ENCODE results near the gene NAA80. TPM values are rescaled to one million over a fixed set of nuclear protein-coding genes. Genes with fewer than 3 reads are reported as not detected.

Gene NAA80
- total RNA-seq, 1 donor from 2014 or later = 6.3 TPM

DNA sequence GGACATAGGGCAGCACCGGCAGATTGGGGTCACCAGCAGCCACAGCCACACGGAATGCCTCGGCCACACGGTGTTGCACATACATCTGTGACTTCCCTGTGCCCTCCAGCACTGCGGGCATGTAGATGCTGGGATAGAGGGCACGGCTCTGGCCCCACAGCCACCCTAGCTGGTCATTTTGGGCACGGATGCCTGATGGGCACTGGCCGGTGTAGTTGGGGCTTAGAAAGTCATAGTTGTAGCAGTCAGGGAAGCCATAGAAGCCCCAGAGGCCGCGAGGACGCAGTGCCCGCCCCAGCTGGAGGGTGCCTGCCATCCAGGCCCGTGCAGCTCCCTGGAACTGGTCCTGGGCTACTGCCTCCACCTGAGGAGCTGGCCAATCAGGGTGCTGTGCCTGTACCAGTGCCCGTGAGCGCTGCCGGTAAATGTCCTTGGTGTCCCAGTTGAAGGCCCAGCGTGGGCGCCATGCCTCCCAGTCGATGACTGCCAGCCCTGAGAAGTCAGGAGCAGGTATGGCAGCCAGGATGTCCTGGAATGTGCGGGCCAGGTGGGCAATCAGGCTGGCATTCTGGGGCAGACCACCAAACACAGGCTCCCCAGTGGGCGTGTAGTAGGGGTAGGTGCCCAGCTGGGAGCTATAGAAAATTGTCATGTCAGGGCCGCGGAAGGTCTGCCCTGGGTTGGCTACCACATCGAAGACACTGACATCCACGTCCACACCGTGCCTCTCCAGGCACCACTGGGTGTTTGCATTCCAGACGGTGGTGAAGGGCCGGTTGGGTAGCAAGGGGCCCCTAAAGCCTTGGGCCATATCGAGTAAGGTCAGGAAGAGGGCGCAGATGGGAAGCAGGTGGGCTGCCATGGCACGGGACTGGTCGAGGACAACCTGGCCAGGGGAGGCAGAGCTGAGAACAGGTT is 3.1 kb upstream of the NAA80 start:
- no peak overlapping the region for H3K9ac ChIP-seq (ENCODE audit: low read length)
- no peaks in the 10 kb centered on the region for H4K20me1 ChIP-seq (ENCODE audit: insufficient read depth, low read length)
- H3K79me2 ChIP-seq (ENCODE audit: insufficient read depth, low read length) = peaks cover 5% of the 10 kb centered on the region
- DNase-seq (ENCODE audit: low read depth) (no peak), FAIRE-seq (no peak)
- peaks cover 4% of the 10 kb centered on the region for H3K36me3 Mint-ChIP-seq (ENCODE audit: low read depth, unreplicated experiment)
- H3K9me3 ChIP-seq (ENCODE audit: insufficient read depth, low read depth, low read length) = no peaks in the 10 kb centered on the region
- peaks cover 11% of the 10 kb centered on the region for H3K4me1 Mint-ChIP-seq (ENCODE audit: low read depth, unreplicated experiment)
- H3K4me2 ChIP-seq (ENCODE audit: low read length) = no peak overlapping the region
- no peaks in the 10 kb centered on the region for H3K36me3 ChIP-seq (ENCODE audit: insufficient read depth, low read length)
- H3K27ac ChIP-seq (ENCODE audit: low read depth, low read length) = no peak overlapping the region
- TF ChIP-seq, protein P1, sequence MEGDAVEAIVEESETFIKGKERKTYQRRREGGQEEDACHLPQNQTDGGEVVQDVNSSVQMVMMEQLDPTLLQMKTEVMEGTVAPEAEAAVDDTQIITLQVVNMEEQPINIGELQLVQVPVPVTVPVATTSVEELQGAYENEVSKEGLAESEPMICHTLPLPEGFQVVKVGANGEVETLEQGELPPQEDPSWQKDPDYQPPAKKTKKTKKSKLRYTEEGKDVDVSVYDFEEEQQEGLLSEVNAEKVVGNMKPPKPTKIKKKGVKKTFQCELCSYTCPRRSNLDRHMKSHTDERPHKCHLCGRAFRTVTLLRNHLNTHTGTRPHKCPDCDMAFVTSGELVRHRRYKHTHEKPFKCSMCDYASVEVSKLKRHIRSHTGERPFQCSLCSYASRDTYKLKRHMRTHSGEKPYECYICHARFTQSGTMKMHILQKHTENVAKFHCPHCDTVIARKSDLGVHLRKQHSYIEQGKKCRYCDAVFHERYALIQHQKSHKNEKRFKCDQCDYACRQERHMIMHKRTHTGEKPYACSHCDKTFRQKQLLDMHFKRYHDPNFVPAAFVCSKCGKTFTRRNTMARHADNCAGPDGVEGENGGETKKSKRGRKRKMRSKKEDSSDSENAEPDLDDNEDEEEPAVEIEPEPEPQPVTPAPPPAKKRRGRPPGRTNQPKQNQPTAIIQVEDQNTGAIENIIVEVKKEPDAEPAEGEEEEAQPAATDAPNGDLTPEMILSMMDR (IDR thresholded peaks at IDR 0.05; ENCODE audit: insufficient read depth, low read depth, low read length) = no peak
- TF ChIP-seq EZH2 (IDR thresholded peaks at IDR 0.05; ENCODE audit: insufficient read depth, low read length) = no peak
- H3K27me3 Mint-ChIP-seq (ENCODE audit: low read depth, unreplicated experiment) = no peaks in the 10 kb centered on the region
- H3K4me1 ChIP-seq (ENCODE audit: insufficient read depth, low read length) = peaks cover 17% of the 10 kb centered on the region
- H2AFZ ChIP-seq (ENCODE audit: low read depth, low read length) = no peak overlapping the region
- H3K27me3 ChIP-seq (ENCODE audit: insufficient read depth, low read length) = no peaks in the 10 kb centered on the region
- no peak overlapping the region for H3K4me3 ChIP-seq (ENCODE audit: insufficient read depth, low read depth, low read length)
- H3K4me3 Mint-ChIP-seq (ENCODE audit: unreplicated experiment) = no peak overlapping the region
- no peaks in the 10 kb centered on the region for H3K9me3 Mint-ChIP-seq (ENCODE audit: unreplicated experiment)
- peak overlapping the region; percentile 69 for H3K27ac Mint-ChIP-seq (ENCODE audit: unreplicated experiment)

DNA sequence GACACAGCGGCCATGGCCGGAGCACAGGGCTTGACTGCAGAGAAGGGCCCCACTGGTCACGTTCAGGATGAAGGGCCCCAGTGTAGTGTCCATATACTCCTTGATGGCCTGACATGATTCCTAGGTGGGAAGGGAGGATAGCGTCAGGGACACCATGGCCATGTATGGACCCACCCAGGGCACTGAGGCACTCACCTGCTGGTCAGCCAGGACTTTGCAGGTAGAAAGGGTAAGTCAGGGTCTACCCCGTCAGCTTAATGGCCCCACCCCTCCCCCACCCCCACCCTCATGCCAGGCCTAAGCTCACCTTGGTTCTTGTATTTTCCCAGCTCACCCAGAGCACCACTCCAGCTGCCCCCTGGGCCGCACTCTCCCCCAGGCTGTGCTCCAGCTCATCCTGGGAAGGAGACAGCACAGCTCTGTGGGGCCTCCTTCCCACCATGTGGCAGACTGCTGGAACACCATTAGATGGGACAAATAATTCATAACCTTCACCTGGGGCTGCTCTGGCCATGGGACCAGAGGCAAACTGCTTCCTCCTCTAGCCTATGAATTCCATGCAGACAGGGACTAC is 1.6 kb upstream of the NAA80 start:
- no peak overlapping the region for H3K27ac ChIP-seq (ENCODE audit: low read depth, low read length)
- TF ChIP-seq, protein P1 (IDR thresholded peaks at IDR 0.05; ENCODE audit: insufficient read depth, low read depth, low read length) = no peak
- TF ChIP-seq EZH2 (IDR thresholded peaks at IDR 0.05; ENCODE audit: insufficient read depth, low read length) = no peak
- no peak for FAIRE-seq

More for the DNA sequence above, 1.6 kb upstream of the NAA80 start:
- Histone ChIP-seq H3K27me3 (ENCODE audit: insufficient read depth, low read length) (no peaks in the 10 kb centered on the region), H3K36me3 (ENCODE audit: insufficient read depth, low read length) (no peaks in the 10 kb centered on the region), H3K9me3 (ENCODE audit: insufficient read depth, low read depth, low read length) (no peaks in the 10 kb centered on the region), H4K20me1 (ENCODE audit: insufficient read depth, low read length) (no peaks in the 10 kb centered on the region), H3K4me3 (ENCODE audit: insufficient read depth, low read depth, low read length) (no peak overlapping the region), H3K4me1 (ENCODE audit: insufficient read depth, low read length) (peaks cover 17% of the 10 kb centered on the region), H3K79me2 (ENCODE audit: insufficient read depth, low read length) (peaks cover 7% of the 10 kb centered on the region), H3K9ac (ENCODE audit: low read length) (no peak overlapping the region), H3K4me2 (ENCODE audit: low read length) (peak overlapping the region; percentile 91), H2AFZ (ENCODE audit: low read depth, low read length) (peak overlapping the region; percentile 27)
- Mint-ChIP-seq H3K4me1 (ENCODE audit: low read depth, unreplicated experiment) (peaks cover 11% of the 10 kb centered on the region), H3K27me3 (ENCODE audit: low read depth, unreplicated experiment) (no peaks in the 10 kb centered on the region), H3K9me3 (ENCODE audit: unreplicated experiment) (no peaks in the 10 kb centered on the region), H3K4me3 (ENCODE audit: unreplicated experiment) (no peak overlapping the region), H3K27ac (ENCODE audit: unreplicated experiment) (peak overlapping the region; percentile 38), H3K36me3 (ENCODE audit: low read depth, unreplicated experiment) (peaks cover 1% of the 10 kb centered on the region)
- no peak for DNase-seq (ENCODE audit: low read depth)

All from astrocyte (in vitro differentiated cells and primary cell).